Activated CD4-positive, alpha-beta memory T cell treated with anti-CD3 and anti-CD28 coated beads, Interleukin-2, amount 10 ng/mL, durations not matched to agents 7 days and 5 days (primary cell): Measurements from ENCODE around the gene RHOA. TPM values are rescaled to one million over a fixed set of nuclear protein-coding genes. Genes with fewer than 3 reads are reported as not detected.
"Not testable (repeated sequence)": the region's sequence is repeated elsewhere in the genome, so short reads cannot be mapped to it uniquely, and the experiment has no call there.

Source experiments
- CTCF ChIA-PET: fragments of 350-600 bp; sonication (Branson Sonifier 250); formaldehyde crosslinking; loops from one replicate; lab custom pipeline; 2021; ENCODE audit warnings: antibody characterized with exemption, inconsistent platforms; lab: Charles Lee
- POLR2A ChIA-PET: fragments of 350-600 bp; sonication (Branson Sonifier 250); formaldehyde crosslinking; loops from one replicate; lab custom pipeline; 2021; ENCODE audit warnings: antibody characterized with exemption; lab: Charles Lee
- DNase-seq: peaks from one replicate; pipeline ENCODE4 v3.0.0-alpha.2; 2020
- H3K27ac Mint-ChIP-seq: one replicate; pipeline ENCODE4 v1.8.0; 2021; ENCODE audit warnings: mild to moderate bottlenecking, mixed read lengths
- H3K27me3 Mint-ChIP-seq: one replicate; pipeline ENCODE4 v1.8.0; 2021; ENCODE audit warnings: mixed read lengths
- H3K36me3 Mint-ChIP-seq: one replicate; pipeline ENCODE4 v1.8.0; 2021; ENCODE audit warnings: low read depth, mixed read lengths
- H3K4me1 Mint-ChIP-seq: one replicate; pipeline ENCODE4 v1.8.0; 2021; ENCODE audit warnings: mixed read lengths
- H3K4me3 Mint-ChIP-seq: one replicate; pipeline ENCODE4 v1.8.0; 2021; ENCODE audit warnings: mild to moderate bottlenecking, mixed read lengths
- H3K9me3 Mint-ChIP-seq: one replicate; pipeline ENCODE4 v1.8.0; 2021; ENCODE audit warnings: mixed read lengths
- total RNA-seq, 2 experiments: library from RNA; stranded (reverse); gene quantifications; one replicate each; pipeline ENCODE4 v1.2.3, GENCODE V29; 2021

The RHOA gene
- total RNA-seq, 2 experiments from 2014 or later: 504 to 505 TPM

DNA sequence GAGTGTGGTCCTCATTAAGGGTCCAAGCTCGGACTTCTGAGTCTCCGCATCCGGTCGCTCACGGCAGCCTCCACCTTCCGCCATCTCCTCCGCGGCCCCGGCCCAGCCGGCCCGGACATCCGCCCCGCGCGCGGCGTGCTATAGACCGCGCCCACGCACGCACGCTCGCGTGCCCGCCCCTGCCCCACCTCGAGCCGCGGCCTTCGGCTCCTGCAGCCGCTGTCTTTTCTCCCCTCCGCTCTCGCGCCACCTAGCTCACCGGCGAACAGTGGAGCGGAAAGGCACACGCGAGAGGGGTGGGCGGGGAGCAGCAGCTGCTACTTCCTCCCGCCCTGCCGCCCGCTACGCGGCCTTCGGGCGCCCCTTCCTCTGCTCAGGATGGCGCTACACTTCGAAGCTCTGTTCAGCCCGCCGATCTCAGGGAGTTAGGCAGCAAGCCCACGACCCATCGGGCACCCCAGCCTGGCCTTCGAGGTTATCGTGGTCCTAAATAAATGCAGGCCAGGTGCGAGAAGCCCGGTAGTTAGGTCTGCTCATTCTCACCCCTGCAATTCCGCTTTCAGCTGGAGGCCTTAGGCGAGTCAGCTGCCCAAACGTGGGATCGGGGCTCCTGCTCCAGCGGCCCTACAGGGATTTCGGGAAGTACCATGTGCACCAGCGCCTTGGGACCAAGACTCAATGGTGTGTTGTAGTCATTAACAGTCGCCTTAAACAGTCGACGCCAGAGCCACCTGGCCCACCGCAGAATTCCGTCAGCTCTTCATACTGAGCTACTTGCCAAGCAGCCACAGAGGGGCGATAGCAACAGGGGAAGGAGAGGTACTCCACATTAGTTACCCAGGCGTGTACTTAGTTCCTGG lies 71.6 kb downstream of the RHOA start, which contains the start of gene USP4:
TSS of gene USP4 (minus strand) at position 113 of the 860 bp plus-strand sequence. CDS start at position 84, 29 bp downstream.
- Mint-ChIP-seq H3K4me1 (peaks cover 42% of the 10 kb centered on the region), H3K36me3 (peaks cover 25% of the 10 kb centered on the region), H3K27me3 (no peaks in the 10 kb centered on the region), H3K9me3 (no peaks in the 10 kb centered on the region), H3K4me3 (peak within 1 kb of the TSS; percentile 95), H3K27ac (peak within 1 kb of the TSS; percentile 98)
- peak; percentile 95 for DNase-seq
- CTCF ChIA-PET: interaction anchor here (0.6 to 3.5 kb wide), 44 partner anchors 10 to 906 kb away, joined by 3 to 37 read pairs (median 4); partner anchors contain the start of genes DAG1, GPX1, IMPDH2 and KLHDC8B
- POLR2A ChIA-PET: interaction anchor here (0.6 to 4.1 kb wide), 44 partner anchors 10 to 1272 kb away, joined by 3 to 82 read pairs (median 4); partner anchors contain the start of genes AMT, CCDC51, CISH and DAG1

DNA sequence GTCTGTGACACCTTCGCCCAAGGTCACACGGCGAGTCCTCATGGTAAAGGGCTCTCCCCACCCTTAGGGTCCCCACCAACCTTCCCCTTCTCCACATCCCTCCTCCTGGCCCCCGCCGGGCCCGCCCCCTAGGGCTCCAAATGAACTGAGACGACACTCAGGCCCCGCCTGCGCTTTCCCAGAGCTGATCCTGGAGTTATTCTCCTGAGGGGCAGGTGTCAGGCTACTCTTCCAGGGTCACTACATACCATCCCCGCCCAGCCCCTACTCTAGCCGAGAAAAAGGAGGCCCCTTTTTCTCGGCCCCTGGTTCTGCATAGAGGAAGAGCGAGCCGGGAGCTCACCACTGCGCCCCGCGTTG lies 72.2 kb downstream of the RHOA start:
- ChIA-PET POLR2A (interaction anchor here (0.6 to 4.1 kb wide), 40 partner anchors 9 to 899 kb away, joined by 3 to 82 read pairs (median 4); partner anchors contain the start of genes AMT, CCDC51, DAG1 and GPX1), CTCF (interaction anchor here (0.6 to 3.5 kb wide), 37 partner anchors 9 to 907 kb away, joined by 3 to 37 read pairs (median 5); partner anchors contain the start of genes DAG1, GPX1, IMPDH2 and KLHDC8B)
- H3K36me3 Mint-ChIP-seq: peaks cover 31% of the 10 kb centered on the region
- H3K9me3 Mint-ChIP-seq: no peaks in the 10 kb centered on the region
- no peaks in the 10 kb centered on the region for H3K27me3 Mint-ChIP-seq
- peak overlapping the region; percentile 95 for H3K4me3 Mint-ChIP-seq
- H3K4me1 Mint-ChIP-seq: peaks cover 45% of the 10 kb centered on the region
- peak overlapping the region; percentile 98 for H3K27ac Mint-ChIP-seq
- peak; percentile 41 for DNase-seq

DNA sequence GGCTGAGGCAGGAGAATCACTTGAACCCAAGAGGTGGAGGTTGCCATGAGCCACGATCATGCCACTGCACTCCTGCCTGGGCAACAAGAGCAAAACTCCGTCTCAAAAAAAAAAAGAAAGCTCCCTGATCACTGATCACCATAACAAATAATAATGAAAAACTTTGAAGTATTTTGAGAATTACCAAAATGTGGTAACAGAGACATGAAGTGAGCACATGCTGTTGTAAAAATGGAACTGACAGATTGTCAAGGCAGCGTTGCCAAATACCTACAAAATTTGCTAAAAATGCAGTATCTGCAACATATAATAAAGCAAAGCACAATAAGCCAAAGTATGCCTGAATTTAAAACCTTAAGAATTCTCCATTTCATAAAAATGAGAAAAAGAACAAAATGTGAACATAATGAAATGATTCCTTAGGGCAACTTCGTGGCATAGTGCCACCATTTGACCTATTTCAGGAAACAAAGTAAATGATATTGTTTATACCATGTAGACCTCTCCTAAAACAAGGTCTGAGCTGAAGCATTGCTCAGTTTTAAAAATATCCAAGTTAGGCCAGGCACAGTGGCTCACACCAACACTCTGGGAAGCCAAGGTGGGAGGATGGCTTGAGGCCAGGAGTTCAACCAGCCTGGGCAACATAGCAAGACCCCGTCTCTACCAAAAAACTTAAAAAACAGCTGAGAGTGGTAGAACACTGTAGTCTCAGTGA lies 77.7 kb downstream of the RHOA start:
- Mint-ChIP-seq H3K4me1 (peaks cover 37% of the 10 kb centered on the region), H3K4me3 (no peak overlapping the region), H3K27me3 (no peaks in the 10 kb centered on the region), H3K9me3 (no peaks in the 10 kb centered on the region), H3K36me3 (peaks cover 59% of the 10 kb centered on the region), H3K27ac (peak overlapping the region; percentile 21)
- POLR2A ChIA-PET: interaction anchor here (0.9 to 1.4 kb wide), 3 partner anchors 83 to 241 kb away, joined by 3 read pairs; partner anchors contain the start of gene NICN1
- no peak for DNase-seq
- CTCF ChIA-PET: interaction anchor here (1.3 to 1.8 kb wide), 3 partner anchors 25 to 115 kb away, joined by 3 to 9 read pairs (median 6); partner anchors contain the start of genes GPX1, RHOA and TCTA

DNA sequence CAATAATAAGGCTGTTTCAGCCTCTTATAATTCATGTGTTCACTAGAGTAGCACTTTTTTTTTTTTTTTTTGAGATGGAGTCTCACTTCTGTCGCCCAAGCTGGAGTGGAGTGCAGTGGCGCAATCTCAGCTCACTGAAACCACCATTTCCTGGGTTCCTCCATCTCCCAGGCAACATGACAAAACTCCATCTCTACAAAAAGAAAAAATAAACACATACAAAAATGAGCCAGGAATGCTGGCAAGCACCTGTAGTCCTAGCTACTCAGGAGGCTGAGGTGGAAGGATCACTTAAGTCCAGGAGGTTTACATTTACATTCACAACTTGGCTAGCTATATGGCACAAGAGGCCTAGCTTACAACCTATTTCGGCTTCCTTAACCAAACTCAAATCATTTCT lies 78.7 kb downstream of the RHOA start:
- peaks cover 29% of the 10 kb centered on the region for H3K4me1 Mint-ChIP-seq
- no peak overlapping the region for H3K4me3 Mint-ChIP-seq
- peaks cover 58% of the 10 kb centered on the region for H3K36me3 Mint-ChIP-seq
- DNase-seq: no peak
- no peaks in the 10 kb centered on the region for H3K9me3 Mint-ChIP-seq
- H3K27ac Mint-ChIP-seq: peak overlapping the region; percentile 72
- POLR2A ChIA-PET: interaction anchor here (0.9 to 1.4 kb wide), 2 partner anchors 84 to 96 kb away, joined by 3 read pairs; partner anchors contain the start of gene NICN1
- H3K27me3 Mint-ChIP-seq: no peaks in the 10 kb centered on the region
- CTCF ChIA-PET: interaction anchor here (0.7 to 1.8 kb wide), 8 partner anchors 10 to 207 kb away, joined by 3 to 9 read pairs (median 4); partner anchors contain the start of genes GPX1, RHOA and TCTA

DNA sequence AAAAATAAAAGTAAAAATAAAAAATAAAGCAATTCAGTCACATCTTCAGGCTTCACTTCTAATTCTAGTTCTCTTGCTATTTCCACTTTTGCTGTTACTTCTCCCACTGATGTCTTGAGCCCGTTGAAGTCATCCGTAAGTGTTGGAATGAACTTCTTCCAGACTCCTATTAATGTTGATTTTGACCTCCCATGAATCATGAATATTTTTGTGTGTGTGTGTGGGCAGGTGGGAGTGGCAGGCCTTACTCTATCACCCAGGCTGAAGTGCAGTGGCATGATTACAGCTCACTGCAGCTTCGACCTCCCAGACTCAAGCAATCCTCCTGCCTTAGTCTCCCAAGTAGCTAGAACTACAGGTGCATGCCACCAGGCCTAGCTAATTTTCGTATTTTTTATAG lies 82.6 kb downstream of the RHOA start:
- ChIA-PET POLR2A (interaction anchor here (0.7 to 1.4 kb wide), 2 partner anchors 11 to 31 kb away, joined by 3 to 5 read pairs; partner anchors contain the start of gene USP4), CTCF (no interaction called here)
- Mint-ChIP-seq H3K9me3 (no peaks in the 10 kb centered on the region), H3K4me3 (no peak overlapping the region), H3K36me3 (peaks cover 69% of the 10 kb centered on the region), H3K27ac (no peak overlapping the region), H3K4me1 (peaks cover 15% of the 10 kb centered on the region), H3K27me3 (no peaks in the 10 kb centered on the region)
- no peak for DNase-seq

DNA sequence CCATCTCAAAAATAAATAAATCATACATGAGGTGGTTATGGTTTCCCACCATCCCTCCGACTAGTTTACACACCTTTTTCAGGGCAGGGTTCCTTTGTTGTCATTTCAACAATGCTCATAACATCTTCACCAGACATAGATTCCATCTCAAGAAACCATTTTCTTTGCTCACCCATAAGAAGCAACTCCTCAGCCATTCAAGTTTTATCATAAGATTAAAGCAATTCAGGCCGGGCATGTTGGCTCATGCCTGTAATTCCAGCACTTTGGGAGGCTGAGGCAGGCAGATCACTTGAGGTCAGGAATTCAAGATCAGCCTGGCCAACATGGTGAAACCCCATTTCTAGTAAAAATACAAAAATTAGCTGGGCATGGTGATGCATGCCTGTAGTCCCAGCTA lies 83.4 kb downstream of the RHOA start:
- not testable (repeated sequence) for H3K27ac Mint-ChIP-seq

DNA sequence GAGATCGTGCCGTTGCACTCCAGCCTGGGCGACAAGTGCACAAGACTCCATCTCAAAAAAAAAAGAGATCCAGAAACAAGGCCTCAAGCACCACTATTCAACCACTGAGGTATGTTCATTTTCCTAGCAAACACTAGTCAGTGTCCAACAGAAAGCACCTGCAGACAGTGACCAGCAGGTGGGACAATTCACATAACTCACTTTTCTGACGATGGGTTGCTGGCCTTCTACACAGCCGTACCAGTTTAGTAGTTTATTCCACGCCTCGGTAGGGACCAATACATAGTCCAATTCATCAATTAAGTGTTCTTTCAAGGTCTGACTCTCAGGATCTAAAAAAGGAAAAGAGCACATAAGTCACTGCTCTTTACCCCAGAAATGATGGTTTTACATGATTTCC lies 84.3 kb downstream of the RHOA start:
- H3K4me3 Mint-ChIP-seq: no peak overlapping the region
- H3K9me3 Mint-ChIP-seq: no peaks in the 10 kb centered on the region
- POLR2A ChIA-PET: interaction anchor here (1.0 to 2.6 kb wide), 2 partner anchors 11 to 12 kb away, joined by 4 to 10 read pairs; partner anchors contain the start of gene USP4
- no peak overlapping the region for H3K27ac Mint-ChIP-seq
- no peaks in the 10 kb centered on the region for H3K27me3 Mint-ChIP-seq
- H3K4me1 Mint-ChIP-seq: peaks cover 1% of the 10 kb centered on the region
- CTCF ChIA-PET: no interaction called here
- DNase-seq: no peak
- peaks cover 64% of the 10 kb centered on the region for H3K36me3 Mint-ChIP-seq

More for the DNA sequence above, 83.4 kb downstream of the RHOA start:
- CTCF ChIA-PET, H3K4me1 Mint-ChIP-seq, DNase-seq, H3K27me3 Mint-ChIP-seq, H3K4me3 Mint-ChIP-seq, H3K9me3 Mint-ChIP-seq: not testable (repeated sequence)
- POLR2A ChIA-PET: interaction anchor here (1.4 kb wide), 1 partner anchor 11 kb away, joined by 5 read pairs; the partner anchor contains the start of gene USP4
- H3K36me3 Mint-ChIP-seq: peaks cover 69% of the 10 kb centered on the region

DNA sequence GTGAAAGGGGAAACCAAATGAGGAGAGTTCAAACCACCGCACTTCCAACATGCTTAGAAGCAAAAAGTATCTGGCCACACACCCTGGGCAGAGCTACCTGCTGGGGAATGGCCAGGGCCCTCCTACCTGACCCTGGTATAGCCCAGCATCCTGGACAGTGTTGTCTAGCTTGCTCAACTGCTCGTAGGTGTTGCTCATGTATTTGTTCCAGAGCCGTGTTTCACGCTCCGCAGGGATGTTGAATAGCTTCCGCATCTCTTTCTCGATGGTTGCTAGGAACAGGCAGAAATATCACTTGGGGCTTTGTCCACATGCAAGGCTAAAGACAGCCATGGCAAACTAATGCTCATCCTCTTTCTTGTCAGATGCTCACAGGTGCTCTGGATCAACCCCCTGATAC lies 87.0 kb downstream of the RHOA start:
- Mint-ChIP-seq H3K27ac (no peak overlapping the region), H3K4me3 (no peak overlapping the region), H3K9me3 (no peaks in the 10 kb centered on the region), H3K36me3 (peaks cover 75% of the 10 kb centered on the region), H3K27me3 (no peaks in the 10 kb centered on the region), H3K4me1 (no peaks in the 10 kb centered on the region)
- ChIA-PET CTCF (no interaction called here), POLR2A (interaction anchor here (1.4 to 2.6 kb wide), 2 partner anchors 15 kb away, joined by 4 to 10 read pairs; partner anchors contain the start of gene USP4)
- no peak for DNase-seq

DNA sequence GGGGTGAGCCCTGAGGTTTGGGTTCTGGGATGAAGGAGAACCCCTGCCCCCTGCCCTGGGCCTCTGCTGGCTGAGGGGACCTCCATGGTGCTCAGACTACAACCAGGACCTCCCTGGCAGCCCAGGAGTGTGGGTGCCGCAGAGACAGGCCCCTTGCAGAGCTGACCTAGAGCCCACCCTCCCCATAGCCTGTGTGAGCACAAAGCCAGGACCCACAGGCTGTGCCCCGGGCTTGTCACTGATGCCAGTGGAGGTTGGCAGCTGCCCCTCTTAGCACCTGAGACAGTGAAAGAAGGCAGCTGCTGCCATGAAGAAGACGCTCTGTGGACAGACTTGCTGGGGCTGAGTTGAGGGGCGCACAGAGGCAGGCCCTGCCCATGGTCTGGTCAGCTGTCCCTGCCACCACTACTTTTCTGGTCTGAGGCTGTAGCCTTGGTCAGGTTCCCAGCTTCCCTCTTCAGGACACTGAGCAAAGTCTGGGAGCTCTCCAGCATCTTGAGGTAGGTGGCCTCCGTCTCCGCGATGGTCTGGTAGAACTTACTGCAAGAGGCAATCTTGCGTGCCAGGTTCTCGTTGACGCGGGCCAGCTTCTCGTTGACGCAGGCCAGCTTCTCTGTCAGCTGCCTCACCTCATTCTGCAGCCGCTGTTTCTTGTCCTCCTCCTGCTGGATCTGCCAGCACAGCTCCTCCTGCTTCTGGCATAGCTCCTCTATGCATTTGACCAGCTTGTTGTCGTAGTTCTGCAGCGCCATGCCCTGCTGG lies 94.9 kb downstream of the RHOA start:
- no peaks in the 10 kb centered on the region for H3K9me3 Mint-ChIP-seq
- POLR2A ChIA-PET: interaction anchor here (0.8 kb wide), 1 partner anchor 10 kb away, joined by 4 read pairs; no protein-coding TSS in a partner anchor

DNA sequence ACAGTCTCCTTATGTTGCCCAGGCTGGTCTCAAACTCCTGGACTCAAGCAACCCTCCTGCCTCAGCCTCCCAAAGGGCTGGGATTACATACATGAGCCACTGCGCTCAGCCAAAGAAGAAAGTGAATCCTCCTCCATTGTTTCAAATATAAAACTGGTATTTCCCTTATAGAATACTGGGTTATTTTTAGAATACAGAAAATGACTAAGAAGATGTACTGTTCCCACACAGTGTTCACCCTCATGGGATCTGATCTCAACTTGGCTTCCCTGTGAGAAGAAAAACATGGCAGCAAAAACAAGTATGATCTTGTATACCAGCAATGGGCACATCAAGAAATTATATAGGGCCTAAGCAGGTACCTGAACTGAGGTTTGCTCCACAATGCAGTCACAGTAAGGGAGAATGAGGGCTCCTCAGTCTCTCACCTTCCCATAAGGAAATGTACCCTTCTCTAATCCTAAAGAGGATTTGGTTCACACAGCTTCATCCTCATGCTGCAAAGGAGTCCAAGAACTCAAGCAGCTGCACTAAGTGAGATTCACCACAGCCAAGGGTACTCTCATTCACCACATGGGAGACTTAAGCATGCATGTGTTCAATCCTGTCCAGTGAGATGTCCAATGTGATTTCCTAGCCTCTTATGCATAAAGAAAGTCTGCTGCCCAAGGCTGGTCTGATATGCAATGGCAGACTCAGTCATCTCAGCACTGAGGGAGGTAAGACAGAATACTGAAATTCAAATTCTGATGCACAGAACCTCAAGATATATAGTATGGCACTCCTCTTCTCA lies 97.7 kb downstream of the RHOA start:
- H3K4me1 Mint-ChIP-seq: peaks cover 2% of the 10 kb centered on the region
- no peak for DNase-seq
- ChIA-PET POLR2A (interaction anchor here (0.6 to 1.0 kb wide), 3 partner anchors 9 to 1069 kb away, joined by 3 read pairs; partner anchors contain the start of gene RHOA), CTCF (interaction anchor here (1.2 kb wide), 1 partner anchor 135 kb away, joined by 3 read pairs; no protein-coding TSS in a partner anchor)
- no peaks in the 10 kb centered on the region for H3K27me3 Mint-ChIP-seq
- H3K4me3 Mint-ChIP-seq: no peak overlapping the region
- no peaks in the 10 kb centered on the region for H3K9me3 Mint-ChIP-seq
- peaks cover 45% of the 10 kb centered on the region for H3K36me3 Mint-ChIP-seq
- no peak overlapping the region for H3K27ac Mint-ChIP-seq

More for the DNA sequence above, 94.9 kb downstream of the RHOA start:
- Mint-ChIP-seq H3K27me3 (no peaks in the 10 kb centered on the region), H3K4me1 (no peaks in the 10 kb centered on the region), H3K4me3 (no peak overlapping the region), H3K27ac (no peak overlapping the region), H3K36me3 (peaks cover 41% of the 10 kb centered on the region)
- no peak for DNase-seq
- CTCF ChIA-PET: no interaction called here

DNA sequence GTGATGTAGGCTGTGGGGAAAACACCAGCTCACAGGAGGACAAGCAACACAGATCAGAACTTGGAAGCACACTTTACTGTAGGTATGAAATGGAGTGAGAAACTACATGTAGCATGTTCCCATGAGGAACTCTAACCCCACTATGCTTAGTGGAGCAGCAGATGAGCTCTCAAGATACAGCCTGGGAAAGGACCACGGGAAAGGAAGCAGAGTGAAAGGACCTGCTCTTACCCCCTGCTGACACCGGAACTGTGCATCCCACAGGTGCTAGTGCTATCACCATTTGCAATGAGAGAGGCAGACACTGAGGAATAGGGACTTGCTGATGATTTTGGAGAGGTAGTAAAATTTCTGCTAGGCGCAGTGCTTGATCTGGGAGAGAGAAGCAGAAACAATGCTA lies 100.5 kb downstream of the RHOA start:
- no peak overlapping the region for H3K4me3 Mint-ChIP-seq
- H3K9me3 Mint-ChIP-seq: no peaks in the 10 kb centered on the region
- peak overlapping the region; percentile 19 for H3K27ac Mint-ChIP-seq
- H3K27me3 Mint-ChIP-seq: no peaks in the 10 kb centered on the region
- peaks cover 46% of the 10 kb centered on the region for H3K36me3 Mint-ChIP-seq
- ChIA-PET POLR2A (interaction anchor here (1.1 kb wide), 1 partner anchor 83 kb away, joined by 3 read pairs; no protein-coding TSS in a partner anchor), CTCF (no interaction called here)
- peaks cover 2% of the 10 kb centered on the region for H3K4me1 Mint-ChIP-seq
- DNase-seq: no peak
